ENCODE results near the gene CLIC3. TPM values are rescaled to one million over a fixed set of nuclear protein-coding genes. Genes with fewer than 3 reads are reported as not detected.

Gene CLIC3
- total RNA-seq, 1 donor, result 3.4 TPM

DNA sequence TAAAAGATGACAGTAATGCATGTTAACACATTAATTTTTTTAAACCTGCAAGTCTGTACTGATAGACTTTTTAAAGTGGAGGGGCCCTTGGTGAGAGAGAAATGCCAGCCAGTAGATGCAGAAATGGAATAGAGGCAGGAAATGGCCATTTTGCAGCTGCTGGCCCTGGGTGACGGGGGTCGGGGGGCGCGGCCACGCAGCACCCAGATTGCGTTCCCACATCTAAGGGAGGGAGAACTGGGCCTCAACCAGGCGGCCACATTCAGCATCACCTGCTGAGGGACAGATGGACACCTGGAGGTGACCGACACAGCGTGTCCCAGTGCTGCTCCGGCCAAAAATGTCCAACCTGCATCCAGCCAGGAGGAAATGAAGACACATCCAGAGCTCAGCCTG, 6.3 kb upstream of the CLIC3 start:
- H3K4me3 ChIP-seq (ENCODE audit: low read length), result no peak overlapping the region
- H3K27me3 ChIP-seq (ENCODE audit: insufficient read depth, low read length), result no peaks in the 10 kb centered on the region
- H3K9me3 ChIP-seq (ENCODE audit: low read depth, low read length), result no peaks in the 10 kb centered on the region
- H3K4me1 ChIP-seq (ENCODE audit: insufficient read depth, low read length), result peaks cover 45% of the 10 kb centered on the region

DNA sequence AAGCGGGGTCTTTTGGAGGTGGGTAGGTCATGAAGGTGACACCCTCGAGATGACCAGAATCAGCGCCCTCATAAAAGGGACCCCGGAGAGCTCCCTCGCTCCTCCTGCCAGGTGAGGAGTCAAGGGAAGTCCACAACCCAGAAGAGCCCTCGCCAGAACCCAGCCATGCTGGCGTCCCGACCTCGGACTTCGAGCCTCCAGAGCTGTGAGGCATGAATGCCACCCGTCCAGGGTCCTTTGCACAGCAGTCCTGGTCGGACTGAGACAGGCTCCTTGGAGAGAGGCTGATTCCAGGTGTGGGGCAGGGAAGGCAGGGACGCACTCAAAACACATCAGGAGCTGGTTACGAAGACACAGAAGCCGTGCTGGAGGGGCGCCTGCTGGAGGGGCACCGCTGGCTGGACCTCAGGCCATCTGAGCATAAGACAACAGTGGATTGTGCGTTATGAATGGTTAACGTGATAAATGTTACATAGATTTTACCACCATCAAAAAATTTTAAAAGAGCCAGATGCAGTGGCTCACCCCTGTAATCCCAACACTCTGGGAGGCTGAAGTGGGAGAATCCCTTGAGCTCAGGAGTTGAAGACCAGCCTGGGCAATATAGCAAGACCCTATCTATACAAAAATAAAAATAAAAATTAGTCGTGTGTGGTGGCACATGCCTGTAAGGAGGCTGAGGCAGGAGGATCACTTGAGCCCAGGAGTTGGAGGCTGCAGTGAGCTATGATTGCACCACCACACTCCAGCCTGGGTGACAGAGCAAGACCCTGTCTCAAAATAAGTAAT, 5.7 kb upstream of the CLIC3 start:
- H3K4me3 ChIP-seq (ENCODE audit: low read length), result no peak overlapping the region
- no peaks in the 10 kb centered on the region for H3K9me3 ChIP-seq (ENCODE audit: low read depth, low read length)
- H3K4me1 ChIP-seq (ENCODE audit: insufficient read depth, low read length), result peaks cover 50% of the 10 kb centered on the region
- H3K27me3 ChIP-seq (ENCODE audit: insufficient read depth, low read length), result no peaks in the 10 kb centered on the region

DNA sequence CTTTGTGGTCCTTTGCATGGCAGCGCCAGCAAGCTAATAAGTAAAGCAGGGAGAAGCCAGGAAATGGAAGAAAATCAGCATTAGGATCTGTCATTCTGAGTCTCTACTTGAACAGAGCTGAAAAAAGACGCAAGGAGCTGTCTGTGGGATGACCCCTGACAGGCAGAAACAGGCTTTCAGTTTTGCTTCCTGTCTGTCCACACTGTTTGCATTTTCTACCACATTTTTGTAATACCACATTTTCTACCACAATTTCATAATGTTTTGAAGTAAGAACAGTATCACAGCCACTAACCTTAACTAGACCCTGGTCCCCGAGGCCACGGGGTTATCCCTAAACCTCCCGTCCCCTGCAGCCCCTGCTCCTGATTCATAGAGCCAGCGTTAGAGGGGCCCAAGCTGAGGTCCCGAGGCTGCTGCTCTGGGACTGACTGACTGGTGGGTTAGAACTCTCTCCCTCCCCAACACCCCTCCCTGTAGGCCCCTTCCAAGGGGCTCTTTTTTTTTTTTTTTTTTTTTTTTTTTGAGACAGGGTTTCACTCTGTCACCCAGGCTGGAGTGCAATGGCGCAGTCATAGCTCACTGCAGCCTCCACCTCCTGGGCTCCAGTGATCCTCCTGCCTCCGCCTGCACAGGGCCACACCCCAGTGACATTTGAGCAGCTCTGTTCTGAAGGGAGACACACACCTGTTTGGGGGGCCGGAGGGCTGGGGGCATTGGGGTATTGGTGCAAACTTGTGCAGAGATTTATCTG, 4.0 kb upstream of the CLIC3 start:
- Histone ChIP-seq H3K27me3 (ENCODE audit: insufficient read depth, low read length) (no peaks in the 10 kb centered on the region), H3K9me3 (ENCODE audit: low read depth, low read length) (no peaks in the 10 kb centered on the region), H3K4me3 (ENCODE audit: low read length) (no peak overlapping the region), H3K4me1 (ENCODE audit: insufficient read depth, low read length) (peaks cover 64% of the 10 kb centered on the region)

DNA sequence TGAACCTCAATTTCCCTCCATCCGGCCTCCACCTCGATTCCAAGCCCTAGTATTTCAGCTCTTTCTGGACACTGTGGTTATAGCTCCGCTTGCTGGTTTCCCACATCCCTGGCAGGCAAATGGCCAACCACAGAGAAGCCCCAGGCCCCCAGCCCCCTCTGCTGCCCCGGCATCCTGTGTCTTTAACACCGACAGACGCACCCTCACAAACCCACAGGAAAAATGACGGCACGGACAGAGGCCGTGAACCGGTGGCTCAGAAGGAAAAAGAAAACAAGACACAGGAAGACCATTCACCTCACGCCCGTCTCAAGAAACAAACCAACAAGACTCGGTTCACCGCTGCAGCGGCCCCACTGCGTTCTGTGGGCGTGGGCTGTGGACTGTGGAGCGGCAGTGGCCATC, 1.5 kb upstream of the CLIC3 start:
- H3K4me1 ChIP-seq (ENCODE audit: insufficient read depth, low read length), result peaks cover 81% of the 10 kb centered on the region
- H3K4me3 ChIP-seq (ENCODE audit: low read length), result no peak overlapping the region
- H3K9me3 ChIP-seq (ENCODE audit: low read depth, low read length), result no peaks in the 10 kb centered on the region
- no peaks in the 10 kb centered on the region for H3K27me3 ChIP-seq (ENCODE audit: insufficient read depth, low read length)

DNA sequence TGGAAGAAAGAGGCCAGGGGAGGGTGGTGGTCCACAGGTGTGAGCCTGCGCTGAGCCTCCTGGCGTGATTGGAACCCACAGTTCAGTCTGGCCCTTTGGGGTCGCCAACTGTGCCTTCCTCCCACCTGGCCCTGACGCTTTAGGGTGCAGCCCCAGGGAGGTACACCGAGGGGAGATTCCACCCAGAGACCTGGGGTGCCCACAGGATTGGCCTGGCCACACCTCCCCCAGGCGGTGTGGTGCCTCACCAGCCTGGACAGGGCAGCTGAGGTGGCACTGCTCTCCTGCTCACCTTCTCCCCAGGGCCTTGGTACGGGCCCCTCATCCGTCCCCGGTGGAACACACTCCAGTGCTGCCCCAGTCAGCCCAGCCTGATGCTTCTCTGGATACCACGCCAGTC, 1.0 kb upstream of the CLIC3 start:
- H3K4me1 ChIP-seq (ENCODE audit: insufficient read depth, low read length), result peaks cover 84% of the 10 kb centered on the region
- H3K4me3 ChIP-seq (ENCODE audit: low read length), result no peak overlapping the region
- H3K9me3 ChIP-seq (ENCODE audit: low read depth, low read length), result no peaks in the 10 kb centered on the region
- H3K27me3 ChIP-seq (ENCODE audit: insufficient read depth, low read length), result no peaks in the 10 kb centered on the region

DNA sequence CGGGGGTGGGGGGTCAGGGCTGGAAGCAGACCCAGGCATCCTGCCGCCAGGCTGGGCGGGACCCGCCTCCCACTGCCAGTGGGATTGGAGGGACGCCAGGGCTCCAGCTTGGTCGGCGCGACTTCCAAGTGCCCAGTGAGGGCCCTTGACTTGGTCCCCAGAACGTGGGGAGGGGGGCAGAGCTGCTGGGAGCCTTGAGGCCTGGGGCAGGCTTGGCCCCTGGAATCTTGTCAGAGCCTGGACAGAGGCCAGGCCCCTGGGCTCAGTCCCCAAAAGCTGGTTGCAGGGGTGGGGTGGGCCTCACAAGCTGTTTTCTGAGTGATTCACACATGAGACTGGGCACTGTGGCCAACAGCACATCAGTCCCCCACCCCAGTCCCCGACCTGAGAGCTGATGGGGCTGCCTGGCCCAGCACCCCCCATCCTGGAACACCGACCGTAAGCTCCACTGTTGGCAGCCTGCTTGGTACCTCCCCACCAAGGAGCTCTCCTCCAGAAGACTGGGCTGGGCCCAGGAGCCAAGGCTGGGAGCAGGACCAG, 526 bp downstream of the CLIC3 start:
- Histone ChIP-seq H3K4me3 (ENCODE audit: low read length) (peak overlapping the region; percentile 2), H3K4me1 (ENCODE audit: insufficient read depth, low read length) (peaks cover 77% of the 10 kb centered on the region), H3K9me3 (ENCODE audit: low read depth, low read length) (no peaks in the 10 kb centered on the region), H3K27me3 (ENCODE audit: insufficient read depth, low read length) (no peaks in the 10 kb centered on the region)

DNA sequence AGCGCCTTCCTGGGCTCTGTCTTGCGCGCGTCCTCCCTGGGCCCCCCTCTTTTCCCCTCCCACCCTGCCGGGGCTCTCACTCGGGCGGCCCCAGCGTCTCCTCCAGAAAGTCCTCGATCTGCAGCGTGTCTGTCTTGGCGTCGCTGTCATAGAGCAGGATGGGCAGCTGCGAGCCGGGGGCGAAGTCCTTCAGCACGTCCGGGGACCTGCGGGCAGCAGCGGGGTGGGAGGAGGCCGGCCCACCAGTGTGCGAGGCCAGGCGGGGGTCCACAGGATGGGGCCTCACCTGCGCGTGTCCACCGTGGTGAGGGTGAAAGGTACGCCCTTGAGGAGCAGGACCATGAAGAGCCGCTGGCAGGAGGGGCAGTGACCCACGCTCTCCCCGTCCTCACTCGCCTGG, 1.0 kb downstream of the CLIC3 start:
- Histone ChIP-seq H3K4me1 (ENCODE audit: insufficient read depth, low read length) (peaks cover 73% of the 10 kb centered on the region), H3K9me3 (ENCODE audit: low read depth, low read length) (no peaks in the 10 kb centered on the region), H3K27me3 (ENCODE audit: insufficient read depth, low read length) (no peaks in the 10 kb centered on the region), H3K4me3 (ENCODE audit: low read length) (no peak overlapping the region)

DNA sequence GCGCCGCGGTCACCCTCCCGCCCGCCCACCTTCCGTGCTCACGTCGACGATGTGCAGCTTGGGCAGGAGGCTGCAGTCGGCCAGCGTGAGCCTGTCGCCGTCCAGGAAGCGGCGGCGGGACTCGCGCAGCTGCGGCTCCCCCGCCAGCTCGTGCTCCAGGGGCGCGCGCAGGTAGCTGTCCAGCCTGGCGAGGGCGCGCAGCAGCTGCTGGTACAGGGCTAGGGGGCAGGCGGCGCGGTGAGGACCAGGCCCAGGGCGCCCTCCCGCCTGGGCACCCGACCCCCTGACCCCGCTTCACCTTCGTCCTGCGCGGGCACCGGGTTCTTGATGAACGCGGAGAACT, 1.5 kb downstream of the CLIC3 start:
- no peak overlapping the region for H3K4me3 ChIP-seq (ENCODE audit: low read length)

DNA sequence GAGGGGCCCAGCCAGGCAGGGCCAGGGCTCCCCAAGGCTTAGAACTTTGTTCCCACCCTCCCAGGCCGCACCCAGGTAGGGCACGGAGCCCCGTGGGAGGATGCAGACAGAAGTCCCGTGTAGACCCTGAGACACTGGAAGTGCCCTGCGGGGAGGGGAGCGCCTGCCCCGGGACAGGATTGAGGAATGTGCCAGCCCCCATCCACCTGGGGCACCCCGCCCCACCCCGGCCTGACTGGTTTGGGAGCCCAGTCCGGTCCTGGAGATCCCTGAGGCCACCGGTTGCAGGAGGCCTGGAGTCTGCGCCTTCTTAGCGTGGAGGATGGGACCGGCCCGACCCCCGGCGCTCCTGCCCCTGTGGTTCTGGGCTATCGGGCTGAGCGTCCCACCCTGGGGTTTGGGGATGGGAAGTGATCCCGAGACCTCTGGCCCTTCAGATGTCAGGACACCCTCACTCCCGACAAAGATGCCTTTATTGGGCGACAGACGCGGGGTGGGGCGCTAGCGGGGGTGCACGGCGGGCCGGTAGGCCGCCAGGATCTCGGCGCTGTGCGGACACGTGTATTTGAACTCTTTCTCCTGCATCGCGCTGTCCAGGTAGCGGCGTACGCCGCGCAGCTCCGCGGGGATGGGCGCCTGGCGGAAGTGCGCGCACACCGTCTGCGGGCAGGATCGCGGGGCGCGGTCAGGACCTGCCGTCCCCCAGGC, 2.0 kb downstream of the CLIC3 start:
- Histone ChIP-seq H3K9me3 (ENCODE audit: low read depth, low read length) (no peaks in the 10 kb centered on the region), H3K27me3 (ENCODE audit: insufficient read depth, low read length) (no peaks in the 10 kb centered on the region), H3K4me3 (ENCODE audit: low read length) (no peak overlapping the region), H3K4me1 (ENCODE audit: insufficient read depth, low read length) (peaks cover 63% of the 10 kb centered on the region)

More for the DNA sequence above, 1.5 kb downstream of the CLIC3 start:
- H3K9me3 ChIP-seq (ENCODE audit: low read depth, low read length), result no peaks in the 10 kb centered on the region
- H3K27me3 ChIP-seq (ENCODE audit: insufficient read depth, low read length), result no peaks in the 10 kb centered on the region
- H3K4me1 ChIP-seq (ENCODE audit: insufficient read depth, low read length), result peaks cover 68% of the 10 kb centered on the region

DNA sequence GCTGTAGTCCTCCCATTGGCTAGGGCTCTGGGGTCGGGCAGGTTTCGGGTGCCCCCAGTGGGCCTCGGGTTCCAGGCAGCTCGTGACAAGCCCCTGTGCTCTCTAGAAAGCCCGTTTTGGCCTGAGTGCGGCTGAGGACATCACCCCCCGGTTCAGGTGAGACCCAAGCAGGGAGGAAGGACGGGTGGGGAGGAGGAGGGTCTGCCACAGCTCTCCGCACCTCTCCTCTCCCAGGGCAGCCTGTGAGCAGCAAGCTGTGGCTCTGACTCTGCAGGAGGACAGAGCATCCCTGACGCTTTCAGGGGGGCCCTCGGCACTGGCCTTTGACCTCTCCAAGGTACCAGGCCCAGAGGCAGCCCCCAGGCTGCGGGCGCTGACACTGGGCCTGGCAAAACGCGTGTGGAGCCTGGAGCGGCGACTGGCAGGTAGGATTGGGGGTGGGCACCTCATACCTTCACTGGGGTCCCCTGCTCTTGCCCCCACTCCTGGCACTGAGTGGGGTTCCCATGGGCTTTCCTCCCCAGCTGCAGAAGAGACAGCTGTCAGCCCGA, 3.5 kb downstream of the CLIC3 start:
- Histone ChIP-seq H3K4me3 (ENCODE audit: low read length) (peak overlapping the region; percentile 61), H3K4me1 (ENCODE audit: insufficient read depth, low read length) (peaks cover 48% of the 10 kb centered on the region), H3K27me3 (ENCODE audit: insufficient read depth, low read length) (no peaks in the 10 kb centered on the region), H3K9me3 (ENCODE audit: low read depth, low read length) (no peaks in the 10 kb centered on the region)

DNA sequence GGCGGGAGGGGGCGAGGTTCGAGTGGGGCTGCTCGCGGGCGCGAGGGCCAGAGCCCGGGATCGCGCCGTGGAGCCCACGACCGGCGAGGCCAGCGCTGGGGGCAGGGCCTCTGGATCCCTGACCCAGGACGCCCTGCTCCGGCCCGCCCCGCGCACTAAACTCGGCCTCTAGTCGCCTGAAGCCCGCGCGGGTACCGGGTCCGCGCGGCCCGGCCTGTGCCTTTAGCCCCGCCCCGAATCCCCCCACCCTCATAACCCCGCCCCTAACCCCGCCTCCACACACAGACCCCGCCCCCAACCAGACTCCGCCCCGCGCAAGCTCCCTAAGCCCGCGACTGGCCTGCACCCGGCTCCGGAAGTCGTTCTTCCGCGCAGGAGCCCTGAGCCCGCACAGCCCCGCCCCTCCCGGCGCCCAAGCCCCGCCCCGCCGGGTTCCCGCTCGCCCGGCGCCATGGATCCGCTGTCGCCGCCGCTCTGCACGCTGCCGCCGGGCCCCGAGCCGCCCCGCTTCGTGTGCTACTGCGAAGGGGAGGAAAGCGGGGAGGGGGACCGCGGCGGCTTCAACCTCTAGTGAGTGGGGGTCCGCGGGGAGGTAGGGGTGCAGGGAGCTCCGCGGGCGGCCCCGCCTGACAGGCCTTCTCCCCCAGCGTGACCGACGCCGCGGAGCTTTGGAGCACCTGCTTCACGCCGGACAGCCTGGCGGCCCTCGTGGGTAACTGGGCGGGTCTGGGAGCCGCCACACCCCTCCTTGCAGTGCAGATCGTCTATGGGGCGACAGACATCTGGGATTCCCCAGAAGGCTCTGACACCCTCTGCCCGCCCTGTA, 4.2 kb downstream of the CLIC3 start, which contains the start of gene PAXX:
TSS of gene PAXX (plus strand) at position 430 of the 826 bp plus-strand sequence. CDS start at position 452, 22 bp downstream.
- no peaks in the 10 kb centered on the region for H3K27me3 ChIP-seq (ENCODE audit: insufficient read depth, low read length)
- H3K4me1 ChIP-seq (ENCODE audit: insufficient read depth, low read length), result peaks cover 41% of the 10 kb centered on the region
- no peaks in the 10 kb centered on the region for H3K9me3 ChIP-seq (ENCODE audit: low read depth, low read length)
- peak within 1 kb of the TSS; percentile 61 for H3K4me3 ChIP-seq (ENCODE audit: low read length)

DNA sequence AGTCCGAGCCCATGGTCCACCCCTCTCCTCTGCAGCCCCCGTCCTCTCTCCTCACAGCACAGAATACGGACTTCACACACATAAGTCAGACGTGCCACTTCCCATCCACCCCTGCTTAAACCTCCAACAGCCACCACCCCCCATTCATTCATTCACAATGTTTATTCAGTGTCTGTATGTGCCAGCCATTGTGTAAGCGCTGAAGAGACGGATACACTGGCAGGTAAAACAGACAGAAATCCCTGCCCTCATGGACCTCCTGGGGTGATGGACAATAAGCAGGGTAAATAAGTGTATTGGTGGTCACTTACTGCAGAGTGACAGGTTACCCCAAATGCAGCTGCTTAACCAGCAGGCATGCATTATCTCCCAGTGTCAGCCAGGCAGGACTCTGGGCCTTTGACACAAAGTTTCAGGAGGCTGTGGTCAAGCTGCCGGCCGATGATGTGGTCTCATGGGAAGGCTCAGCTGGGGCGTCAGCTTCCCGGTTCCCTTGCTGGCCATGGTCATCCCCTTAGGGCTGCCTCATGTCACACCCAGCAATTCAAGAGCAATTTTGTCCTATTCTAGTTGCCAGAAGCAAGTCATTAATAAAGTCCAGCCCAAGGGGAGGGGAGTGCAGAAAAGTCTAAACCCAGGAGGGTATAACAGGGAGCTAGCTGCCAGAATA, 6.0 kb downstream of the CLIC3 start:
- no peaks in the 10 kb centered on the region for H3K9me3 ChIP-seq (ENCODE audit: low read depth, low read length)
- H3K4me3 ChIP-seq (ENCODE audit: low read length), result no peak overlapping the region
- H3K4me1 ChIP-seq (ENCODE audit: insufficient read depth, low read length), result peaks cover 27% of the 10 kb centered on the region

DNA sequence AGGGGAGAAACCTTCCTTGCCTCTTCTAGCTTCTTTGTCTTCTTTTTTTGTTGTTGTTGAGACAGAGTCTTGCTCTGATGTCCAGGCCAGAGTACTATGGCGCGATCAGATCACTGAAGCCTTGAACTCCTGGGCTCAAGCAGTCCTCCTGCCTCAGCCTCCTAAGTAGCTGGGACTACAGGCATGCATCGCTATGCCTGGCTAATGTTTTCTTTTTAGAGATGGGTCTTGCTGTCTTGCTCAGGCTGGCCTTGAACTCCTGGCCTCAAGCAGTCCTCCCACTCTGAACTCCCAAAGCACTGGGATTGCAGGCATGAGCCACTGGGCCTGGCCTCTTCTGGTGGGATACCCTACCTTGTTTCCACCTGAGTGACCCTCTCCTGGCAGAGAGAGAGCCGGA, 7.5 kb downstream of the CLIC3 start:
- Histone ChIP-seq H3K9me3 (ENCODE audit: low read depth, low read length) (no peaks in the 10 kb centered on the region), H3K4me3 (ENCODE audit: low read length) (no peak overlapping the region), H3K27me3 (ENCODE audit: insufficient read depth, low read length) (peaks cover 12% of the 10 kb centered on the region), H3K4me1 (ENCODE audit: insufficient read depth, low read length) (peaks cover 20% of the 10 kb centered on the region)

More for the DNA sequence above, 6.0 kb downstream of the CLIC3 start:
- H3K27me3 ChIP-seq (ENCODE audit: insufficient read depth, low read length), result peaks cover 3% of the 10 kb centered on the region

DNA sequence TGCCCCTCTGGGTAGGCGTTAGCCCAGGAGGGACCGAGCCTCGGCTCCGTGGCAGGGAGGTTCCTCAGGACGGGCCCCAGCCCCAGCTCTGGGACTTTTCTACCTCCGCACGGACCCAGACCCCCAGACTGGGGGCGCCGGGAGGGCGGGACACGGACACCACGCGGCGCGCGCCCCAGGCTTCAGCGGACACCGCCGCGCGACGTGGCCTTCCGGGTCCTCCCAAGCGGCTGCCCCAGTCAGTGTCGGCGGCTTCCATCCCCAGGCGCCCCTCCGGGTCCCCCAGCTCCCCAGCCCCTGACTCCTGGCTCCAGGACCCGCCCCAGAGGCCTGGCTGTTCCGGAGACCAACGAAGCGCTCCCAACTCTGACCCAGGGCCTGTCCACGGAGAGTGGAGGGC, 10.5 kb downstream of the CLIC3 start:
- Histone ChIP-seq H3K4me3 (ENCODE audit: low read length) (no peak overlapping the region), H3K27me3 (ENCODE audit: insufficient read depth, low read length) (peaks cover 16% of the 10 kb centered on the region), H3K4me1 (ENCODE audit: insufficient read depth, low read length) (no peaks in the 10 kb centered on the region), H3K9me3 (ENCODE audit: low read depth, low read length) (no peaks in the 10 kb centered on the region)
